Left ventricle myocardium inferior (tissue), 1 donor: ENCODE measurements around the gene COLEC11. TPM values are rescaled to one million over a fixed set of nuclear protein-coding genes. Genes with fewer than 3 reads are reported as not detected.

Experiments used
- DNase-seq: peaks from one replicate; pipeline ENCODE4 v3.0.0-alpha.2; 2020
- H3K27ac ChIP-seq: fragments of 200-600 bp; replicated peaks from 2 replicates; pipeline ENCODE4 v1.8.0; 2021
- H3K27me3 ChIP-seq: fragments of 200-600 bp; 2 replicates; pipeline ENCODE4 v1.8.0; 2021; ENCODE audit warnings: low read depth
- H3K36me3 ChIP-seq: fragments of 200-600 bp; 2 replicates; pipeline ENCODE4 v1.8.0; 2021
- H3K4me1 ChIP-seq: fragments of 200-600 bp; 2 replicates; pipeline ENCODE4 v1.8.0; 2021
- H3K4me3 ChIP-seq: fragments of 200-600 bp; 2 replicates; pipeline ENCODE4 v1.8.0; 2021; ENCODE audit warnings: mild to moderate bottlenecking, moderate library complexity
- H3K9me3 ChIP-seq: fragments of 200-600 bp; replicated peaks from 2 replicates; pipeline ENCODE4 v1.8.0; 2021
- intact Hi-C: fragments of 100-400 bp; cut with micrococcal nuclease; formaldehyde crosslinking; loops from one replicate; pipeline ENCODE4 v1.11.0; 2022
- total RNA-seq: library from RNA; stranded (reverse); fragmentation: NEBNext Ultra II Directional; extraction: Animal tissue kit (Norgen Biotek cat#: 25700); gene quantifications from one replicate; pipeline ENCODE4 v1.2.1, GENCODE V29; 2021
- TF ChIP-seq, protein P1 (sequence below): fragments of 200-600 bp; IDR thresholded peaks from 2 replicates; pipeline ENCODE4 v1.8.0; 2021; ENCODE audit warnings: antibody characterized with exemption, mild to moderate bottlenecking, borderline replicate concordance
- donor health status: DM: no; HTN: yes; CAD: no; lungs with severe emphysema.

The COLEC11 gene
- total RNA-seq, 1 donor from 2014 or later = 4.9 TPM

DNA sequence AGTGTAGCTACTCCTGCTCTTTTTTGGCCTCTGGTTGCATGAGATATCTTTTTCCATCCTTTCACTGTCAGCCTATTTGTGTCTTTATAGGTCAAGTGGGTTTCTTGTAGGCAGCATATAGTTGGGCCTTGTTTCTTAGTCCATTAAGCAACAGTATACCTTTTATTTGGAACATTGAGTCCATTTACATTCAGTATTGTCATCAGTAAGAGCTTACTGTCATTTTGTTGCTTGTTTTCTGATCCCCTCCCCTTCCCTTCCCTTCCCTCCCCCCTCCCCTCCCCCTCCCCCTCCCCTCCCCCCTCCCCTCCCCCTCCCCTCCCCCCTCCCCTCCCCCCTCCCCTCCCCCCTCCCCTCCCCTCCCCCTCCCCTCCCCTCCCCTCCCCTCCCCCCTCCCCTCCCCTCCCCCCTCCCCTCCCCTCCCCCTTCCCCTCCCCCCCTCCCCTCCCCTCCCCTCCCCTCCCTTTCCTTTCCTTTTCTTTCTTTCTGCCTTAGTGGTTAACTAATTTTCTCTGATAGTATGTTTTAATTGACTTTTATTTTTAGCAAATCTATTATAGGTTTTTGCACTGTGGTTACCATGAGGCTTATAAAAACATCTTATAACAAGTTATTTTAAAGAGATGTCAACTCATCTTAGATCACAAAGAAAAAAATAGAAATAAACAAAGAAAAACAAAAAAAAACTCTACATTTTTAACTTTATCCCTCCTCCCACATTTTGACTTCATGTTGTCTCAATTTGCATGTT lies 95.3 kb downstream of the COLEC11 start:
- peaks cover 16% of the 10 kb centered on the region for H3K9me3 ChIP-seq
- no peak for DNase-seq
- no peaks in the 10 kb centered on the region for H3K4me1 ChIP-seq
- H3K27me3 ChIP-seq = peaks cover 28% of the 10 kb centered on the region
- no peak overlapping the region for H3K27ac ChIP-seq
- intact Hi-C loops = no loop called here
- no peak overlapping the region for H3K4me3 ChIP-seq
- TF ChIP-seq, protein P1, sequence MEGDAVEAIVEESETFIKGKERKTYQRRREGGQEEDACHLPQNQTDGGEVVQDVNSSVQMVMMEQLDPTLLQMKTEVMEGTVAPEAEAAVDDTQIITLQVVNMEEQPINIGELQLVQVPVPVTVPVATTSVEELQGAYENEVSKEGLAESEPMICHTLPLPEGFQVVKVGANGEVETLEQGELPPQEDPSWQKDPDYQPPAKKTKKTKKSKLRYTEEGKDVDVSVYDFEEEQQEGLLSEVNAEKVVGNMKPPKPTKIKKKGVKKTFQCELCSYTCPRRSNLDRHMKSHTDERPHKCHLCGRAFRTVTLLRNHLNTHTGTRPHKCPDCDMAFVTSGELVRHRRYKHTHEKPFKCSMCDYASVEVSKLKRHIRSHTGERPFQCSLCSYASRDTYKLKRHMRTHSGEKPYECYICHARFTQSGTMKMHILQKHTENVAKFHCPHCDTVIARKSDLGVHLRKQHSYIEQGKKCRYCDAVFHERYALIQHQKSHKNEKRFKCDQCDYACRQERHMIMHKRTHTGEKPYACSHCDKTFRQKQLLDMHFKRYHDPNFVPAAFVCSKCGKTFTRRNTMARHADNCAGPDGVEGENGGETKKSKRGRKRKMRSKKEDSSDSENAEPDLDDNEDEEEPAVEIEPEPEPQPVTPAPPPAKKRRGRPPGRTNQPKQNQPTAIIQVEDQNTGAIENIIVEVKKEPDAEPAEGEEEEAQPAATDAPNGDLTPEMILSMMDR = no peak
- no peaks in the 10 kb centered on the region for H3K36me3 ChIP-seq

DNA sequence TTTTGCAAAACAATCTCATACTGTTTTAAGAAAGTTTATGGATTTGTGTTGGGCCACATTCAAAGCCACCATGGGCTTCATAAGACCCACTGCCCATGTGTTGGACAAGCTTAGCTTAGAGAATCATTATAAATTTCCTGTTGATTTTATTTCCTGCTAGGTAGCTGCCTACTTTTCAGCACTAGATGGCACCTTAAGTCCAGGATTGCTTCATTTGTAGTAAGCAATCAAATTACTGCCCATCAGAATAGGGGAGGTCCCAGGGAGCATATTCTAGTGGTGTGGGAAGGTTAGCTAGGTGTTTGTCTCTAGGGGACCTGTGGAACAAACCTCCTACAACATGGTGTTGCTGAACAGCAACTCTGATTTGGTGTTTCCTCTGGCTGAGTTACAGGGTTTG lies 97.5 kb downstream of the COLEC11 start:
- TF ChIP-seq, protein P1 = peak; percentile 42
- peaks cover 32% of the 10 kb centered on the region for H3K27me3 ChIP-seq
- peaks cover 16% of the 10 kb centered on the region for H3K9me3 ChIP-seq
- DNase-seq = no peak
- H3K27ac ChIP-seq = no peak overlapping the region
- H3K4me1 ChIP-seq = no peaks in the 10 kb centered on the region
- H3K36me3 ChIP-seq = no peaks in the 10 kb centered on the region
- intact Hi-C loops = no loop called here
- H3K4me3 ChIP-seq = no peak overlapping the region

Other genes starting within 250 kb of the COLEC11 start
- gene EIPR1, start 217.3 kb upstream of the COLEC11 start, total RNA-seq = 12.2 TPM
- gene TRAPPC12, start 215.4 kb upstream of the COLEC11 start, total RNA-seq = 127 TPM
- gene ADI1, start 75.6 kb upstream of the COLEC11 start, total RNA-seq = 195 TPM
- 20.9 TPM for gene RNASEH1, start 36.8 kb upstream of the COLEC11 start, total RNA-seq
- 583 TPM for gene RPS7, start 19.9 kb upstream of the COLEC11 start, total RNA-seq
- gene ALLC, start 63.1 kb downstream of the COLEC11 start, total RNA-seq = not detected
- not detected for gene DCDC2C, start 108.5 kb downstream of the COLEC11 start, total RNA-seq